Kidney glomerular epithelial cell (primary cell): ENCODE measurements around the gene SPARC.
"Not testable (repeated sequence)": the region's sequence is repeated elsewhere in the genome, so short reads cannot be mapped to it uniquely, and the experiment has no call there.

Experiments
- DNase-seq: peaks from one replicate; lab custom pipeline; 2025; lab: John Stamatoyannopoulos, UW

The SPARC gene

DNA sequence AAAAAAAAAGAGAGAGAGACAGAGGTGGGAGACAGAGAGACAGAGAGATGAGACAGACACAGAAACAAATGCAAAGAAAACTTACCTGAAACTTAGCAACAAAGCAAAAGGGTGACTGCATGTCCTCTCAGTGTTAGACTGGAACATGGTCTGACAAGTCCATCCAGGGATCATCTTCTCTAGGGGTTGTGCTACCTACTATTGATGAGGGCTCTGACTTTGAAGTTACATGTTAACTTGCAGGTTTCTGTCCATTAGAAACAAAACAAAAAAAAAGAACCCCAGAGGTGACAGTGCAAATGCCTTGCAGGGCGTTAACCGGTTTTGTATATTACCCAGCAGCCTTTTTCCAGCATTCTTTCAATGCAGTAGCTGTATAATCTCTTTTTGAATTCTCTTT, 13.6 kb upstream of the SPARC start:
- DNase-seq = no peak

DNA sequence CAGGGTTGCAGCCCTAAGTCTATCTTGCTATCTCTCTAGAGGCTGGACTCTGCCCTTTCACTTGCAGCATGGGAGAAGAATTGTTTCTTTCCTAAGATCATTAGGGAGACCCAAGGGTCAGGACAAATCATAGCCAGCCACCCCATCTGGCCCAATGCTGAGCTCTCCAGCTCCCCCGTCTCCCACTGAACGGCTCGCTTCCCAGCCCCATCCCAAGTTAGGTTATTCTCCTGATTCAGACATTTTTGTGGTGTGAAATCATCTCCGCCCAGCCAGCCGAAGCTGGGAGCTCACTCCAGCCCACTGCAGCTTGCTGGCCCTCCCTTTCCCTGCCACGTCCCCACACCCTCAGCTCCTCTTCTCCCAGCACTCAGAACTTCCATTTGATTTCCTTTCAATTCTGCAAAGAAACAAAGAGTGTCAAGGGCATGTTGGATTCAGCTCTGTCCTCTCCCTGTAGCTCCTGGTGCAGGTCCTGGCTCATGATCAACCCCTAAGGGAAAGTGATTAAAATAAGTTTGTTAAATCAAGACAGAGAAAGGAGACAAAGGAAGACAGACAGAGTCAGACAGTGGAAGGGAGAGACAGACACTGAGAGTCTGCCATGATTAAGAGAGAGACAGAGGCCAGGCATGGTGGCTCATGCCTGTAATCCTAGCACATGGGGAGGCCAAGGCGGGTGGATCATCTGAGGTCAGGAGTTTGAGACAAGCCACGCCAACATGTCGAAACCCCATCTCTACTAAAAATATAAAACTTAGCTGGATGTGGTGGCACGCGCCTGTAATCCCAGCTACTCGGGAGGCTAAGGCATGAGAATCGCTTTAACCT, 12.6 kb upstream of the SPARC start:
- DNase-seq = peak; percentile 99

DNA sequence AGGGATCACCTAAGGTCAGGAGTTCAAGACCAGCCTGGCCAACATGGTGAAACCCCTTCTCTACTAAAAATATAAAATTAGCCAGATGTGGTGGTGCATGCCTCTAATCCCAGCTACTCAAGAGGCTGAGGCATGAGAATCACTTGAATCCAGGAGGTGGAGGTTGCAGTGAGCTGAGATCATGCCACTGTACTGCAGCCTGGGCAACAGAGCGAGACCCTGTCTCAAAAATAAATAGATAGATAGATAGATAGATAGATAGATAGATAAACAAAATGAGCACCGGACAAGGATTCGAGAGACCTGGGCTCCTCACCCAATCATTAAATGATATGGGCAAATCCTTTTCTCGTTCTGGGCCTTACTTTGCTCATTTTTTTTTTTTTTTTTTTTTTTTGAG, 11.4 kb upstream of the SPARC start:
- DNase-seq = not testable (repeated sequence)

DNA sequence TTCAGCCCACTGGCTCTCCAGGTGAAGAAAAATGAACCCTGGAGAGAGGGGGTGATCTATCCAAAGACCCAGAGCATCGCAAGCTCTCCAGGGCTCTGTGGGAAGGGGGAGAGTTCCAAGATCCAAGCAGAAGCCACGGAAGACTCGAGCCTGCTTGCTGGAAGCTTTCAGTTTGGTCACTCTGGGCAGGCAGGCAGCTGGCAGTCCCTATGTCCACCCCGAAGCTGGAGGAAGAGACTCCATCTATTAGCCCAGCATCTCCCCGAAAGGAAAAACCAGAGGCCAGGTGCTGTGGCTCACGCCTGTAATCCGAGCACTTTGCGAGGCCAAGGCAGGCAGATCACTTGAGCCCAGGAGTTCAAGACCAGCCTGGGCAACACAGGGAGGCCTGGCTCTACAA, 10.7 kb upstream of the SPARC start:
- DNase-seq = no peak

DNA sequence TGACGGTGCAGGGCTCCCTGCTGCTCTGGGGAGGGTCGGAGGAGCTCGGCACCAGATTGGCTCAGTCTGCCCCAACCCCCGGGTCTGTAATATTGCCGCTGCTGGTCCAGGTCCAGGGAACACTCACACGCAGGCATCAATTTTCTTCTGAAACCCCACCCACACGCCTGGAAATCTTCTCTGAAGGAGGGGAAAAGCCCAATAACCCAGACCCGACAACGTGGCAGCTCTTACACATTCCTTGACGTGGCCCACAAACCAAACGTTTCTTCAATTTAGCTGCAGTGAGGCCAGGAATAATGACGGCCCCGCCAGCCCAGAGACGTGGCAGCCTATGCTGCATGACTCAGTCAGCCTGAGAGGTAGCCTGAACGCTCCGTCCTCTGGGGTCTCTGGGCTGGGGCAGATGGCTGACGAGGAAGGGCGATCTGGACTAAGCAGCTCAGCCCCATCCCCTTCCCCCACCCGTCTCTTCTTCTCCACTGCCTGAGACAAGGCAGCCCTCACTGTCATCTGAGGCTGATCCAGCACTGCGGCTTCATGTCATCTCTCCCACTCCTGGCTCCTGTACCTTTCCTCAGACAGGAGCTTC, 9.9 kb upstream of the SPARC start:
- DNase-seq = peak; percentile 69

DNA sequence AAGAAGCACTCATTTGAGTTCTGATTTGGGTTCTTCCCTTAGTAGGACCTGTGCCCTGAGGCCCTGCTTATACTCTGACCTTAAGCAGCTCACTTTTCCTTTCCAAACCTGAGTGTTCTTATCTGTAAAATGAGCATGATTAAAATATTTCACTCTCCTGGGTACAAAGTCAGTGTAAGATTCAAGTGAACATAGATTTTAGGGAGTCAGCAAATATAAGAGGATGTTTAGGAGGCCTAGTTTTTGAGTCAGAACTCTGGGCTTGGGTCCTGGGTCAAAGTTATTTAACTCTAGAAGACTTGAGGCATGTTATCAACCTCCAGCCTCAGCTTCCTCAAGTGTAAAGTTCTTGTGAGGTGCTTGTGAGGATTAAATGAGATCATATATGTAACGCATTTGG, 8.7 kb upstream of the SPARC start:
- DNase-seq = no peak

DNA sequence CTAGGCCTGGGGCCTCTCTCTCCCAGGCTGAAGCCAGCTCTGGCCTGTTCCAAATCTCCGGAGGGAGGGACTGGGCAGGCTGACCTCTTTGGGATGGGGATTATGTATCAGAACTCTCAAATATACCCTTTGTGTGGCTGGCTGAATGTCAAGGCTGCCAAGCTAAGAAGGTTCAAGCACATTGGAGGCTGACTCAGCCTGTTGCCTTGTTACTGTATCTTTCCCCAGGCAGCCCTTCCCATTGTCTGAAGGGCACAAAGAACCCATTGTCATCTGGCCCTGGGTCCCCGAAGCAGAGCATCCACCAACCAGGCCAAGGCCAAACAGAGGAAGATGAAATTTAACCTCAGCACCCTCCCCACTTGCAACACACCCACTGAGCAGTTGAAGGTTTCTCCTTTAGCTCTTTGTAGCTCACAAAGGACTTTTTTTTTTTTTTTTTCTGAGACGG, 7.3 kb upstream of the SPARC start:
- DNase-seq = no peak

DNA sequence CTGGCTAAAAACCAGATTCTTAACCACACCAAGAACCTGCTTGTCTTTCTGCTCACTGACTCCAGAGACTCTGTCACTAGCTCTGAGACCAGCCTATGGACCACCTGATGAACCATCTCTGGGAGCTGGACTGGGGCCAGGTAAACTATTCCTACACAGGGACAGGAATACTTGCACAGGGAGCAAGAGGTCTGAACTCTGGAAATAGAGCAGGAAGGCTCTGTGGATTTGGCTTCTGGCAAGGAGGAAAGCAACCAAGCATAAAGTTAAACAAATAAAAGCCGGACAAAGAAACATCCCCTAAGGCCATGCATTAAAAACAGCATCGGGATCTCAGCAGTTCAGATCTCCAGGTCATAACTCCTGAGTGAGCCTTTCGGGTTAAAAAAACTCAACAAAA, 5.6 kb upstream of the SPARC start:
- DNase-seq = peak; percentile 45

DNA sequence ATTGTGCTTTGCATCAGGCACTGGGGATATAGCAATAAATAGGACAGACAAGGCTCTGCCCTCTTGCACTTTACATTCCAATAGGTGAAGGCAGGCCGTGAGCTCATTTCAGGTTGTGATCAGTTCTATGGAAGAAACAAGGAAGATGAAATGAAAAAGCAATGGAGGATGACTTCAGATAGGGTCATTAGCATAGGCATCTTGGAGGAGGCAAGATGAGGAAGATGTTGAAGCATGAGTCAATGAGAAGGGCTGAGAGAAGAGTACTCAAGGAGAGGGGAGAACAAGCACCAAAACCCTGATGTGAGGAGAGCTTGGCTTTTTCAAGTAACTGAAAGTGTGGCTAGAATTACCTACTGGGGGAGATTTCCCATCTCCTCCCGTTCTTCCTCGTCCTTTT, 5.0 kb upstream of the SPARC start:
- peak; percentile 61 for DNase-seq

DNA sequence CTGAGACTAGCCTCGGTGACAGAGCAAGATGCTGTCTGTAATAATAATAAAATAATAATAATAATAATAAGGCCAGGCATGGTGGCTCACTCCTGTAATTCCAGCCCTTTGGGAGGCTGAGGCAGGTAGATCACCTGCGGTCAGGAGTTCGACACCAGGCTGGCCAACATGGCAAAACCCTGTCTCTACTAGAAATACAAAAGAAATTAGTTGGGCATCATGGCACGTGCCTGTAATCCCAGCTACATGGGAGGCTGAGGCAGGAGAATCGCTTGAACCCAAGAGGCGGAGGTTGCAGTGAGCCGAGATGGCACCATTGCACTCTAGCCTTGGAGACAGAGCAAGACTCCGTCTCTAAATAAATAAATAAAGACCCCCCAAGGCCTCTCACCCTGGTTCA, 2.9 kb upstream of the SPARC start:
- not testable (repeated sequence) for DNase-seq

DNA sequence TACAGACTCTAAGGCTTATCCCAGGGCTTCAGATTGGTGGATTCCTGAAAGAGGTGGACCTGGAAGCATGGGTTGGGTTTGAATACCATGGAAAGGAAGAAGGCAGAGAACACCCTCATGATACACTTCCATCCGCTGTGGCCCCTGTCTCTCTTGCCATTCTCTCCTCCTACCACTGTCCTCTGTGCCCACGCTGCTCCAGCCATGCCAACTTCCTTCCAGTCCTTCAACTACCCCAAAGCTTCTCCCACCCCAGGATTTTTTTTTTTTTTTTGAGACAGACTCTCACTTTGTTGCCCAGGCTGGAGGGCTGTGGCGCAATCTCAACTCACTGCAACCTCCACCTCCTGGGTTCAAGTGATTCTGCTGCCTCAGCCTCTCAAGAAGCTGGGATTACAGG, 1.7 kb upstream of the SPARC start:
- no peak for DNase-seq

DNA sequence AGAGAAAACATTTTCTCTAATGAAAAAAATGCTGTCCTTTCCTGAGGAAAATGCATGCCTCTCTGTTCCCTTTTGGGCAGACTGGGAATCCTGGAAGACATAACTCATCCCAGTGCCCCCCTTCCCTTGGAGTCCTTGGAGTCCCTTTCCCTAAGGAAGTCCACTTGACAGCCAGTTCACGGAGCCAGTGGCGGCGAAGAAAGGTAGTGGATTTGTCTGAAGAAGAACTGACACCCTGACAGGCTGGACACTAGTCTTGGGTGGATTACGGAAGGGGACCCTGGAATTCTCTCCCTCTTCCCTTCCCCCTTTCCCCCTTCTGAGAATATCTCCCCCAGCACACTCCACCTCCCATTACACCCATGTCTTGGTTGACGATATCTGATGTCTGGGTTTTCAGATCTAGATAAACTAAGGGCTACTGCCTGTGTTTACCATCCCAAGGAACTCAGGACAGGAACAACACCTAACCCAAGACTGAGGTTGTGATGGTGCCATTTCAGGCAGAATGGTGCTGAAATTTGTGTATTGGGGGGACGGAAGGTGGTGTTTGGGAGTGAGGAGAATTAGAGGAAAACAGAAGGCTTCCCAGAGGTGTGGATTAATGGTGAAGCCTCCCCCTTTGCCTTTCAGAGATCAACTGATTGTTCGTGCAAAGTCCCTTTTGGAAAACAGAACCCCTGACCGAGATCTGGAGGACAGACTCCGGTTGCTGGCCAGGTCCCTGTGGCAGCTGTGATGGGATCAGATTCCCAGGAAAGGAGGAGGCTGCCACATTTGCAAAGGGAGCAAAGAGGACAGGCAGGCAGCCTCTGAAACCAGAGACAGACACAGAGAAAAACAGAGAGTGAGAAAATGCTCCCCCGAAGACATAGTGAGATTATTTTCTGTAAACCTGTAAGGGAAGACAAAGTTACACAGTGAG, 704 bp downstream of the SPARC start:
- DNase-seq = no peak

DNA sequence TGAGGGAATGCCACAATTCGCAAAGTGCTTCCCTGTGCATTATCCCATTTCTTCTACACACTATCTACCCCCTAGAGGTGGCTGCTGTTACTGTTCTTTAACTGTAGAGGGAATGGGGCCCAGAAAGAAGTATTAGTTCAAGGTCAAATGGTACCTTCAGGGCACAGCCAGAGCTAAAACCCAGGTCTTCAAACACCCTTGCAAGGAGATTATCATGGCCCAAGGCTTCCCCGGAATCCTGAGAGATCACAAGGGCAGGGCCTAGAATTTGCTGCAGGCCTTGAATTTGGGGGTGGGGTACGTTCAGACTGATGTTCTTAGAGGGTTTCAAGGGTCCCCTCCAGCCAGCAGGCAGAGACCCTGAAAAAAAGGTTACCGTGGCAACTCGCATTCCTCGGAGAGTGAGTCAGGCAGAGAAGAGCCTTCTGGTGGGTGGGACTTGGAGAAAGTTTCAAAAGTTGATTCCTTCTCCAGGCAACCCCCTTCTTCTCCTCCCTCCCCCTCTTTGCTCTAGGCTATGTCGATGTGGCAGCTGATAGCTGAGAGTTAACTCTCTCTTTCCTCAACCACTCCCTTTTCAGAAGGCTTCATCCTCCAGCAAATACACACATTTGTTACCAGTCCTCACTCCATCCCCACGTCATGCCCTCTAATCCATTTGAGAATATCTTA, 1.9 kb downstream of the SPARC start:
- peak; percentile 87 for DNase-seq

DNA sequence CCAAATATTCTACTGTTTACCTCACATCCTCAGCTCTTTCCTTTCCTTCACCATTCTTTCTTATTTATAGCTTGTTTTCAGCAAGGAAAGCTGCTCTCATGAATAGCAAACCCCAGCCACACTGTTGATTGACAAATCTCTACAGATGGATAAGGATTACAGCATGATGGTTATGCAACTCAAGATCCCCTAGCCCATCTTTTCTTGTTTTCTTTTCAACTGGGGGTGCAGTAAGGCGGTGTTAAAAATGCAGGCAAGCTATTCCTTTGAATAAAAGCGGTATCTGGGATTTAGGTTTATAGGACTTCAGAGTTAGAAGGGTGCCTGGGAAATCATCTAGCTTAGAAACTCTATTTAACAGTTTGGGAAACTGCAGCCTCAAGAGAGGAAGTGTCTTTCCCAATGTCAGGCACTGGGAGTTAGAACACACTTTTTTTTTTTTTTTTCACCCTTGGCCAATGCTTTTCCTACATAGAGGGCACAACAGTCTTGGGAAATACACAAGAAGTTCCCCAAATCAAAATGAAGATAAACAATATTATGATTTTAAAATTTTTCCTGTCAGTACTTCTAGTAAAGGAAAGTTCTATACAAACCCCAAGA, 2.6 kb downstream of the SPARC start:
- no peak for DNase-seq

DNA sequence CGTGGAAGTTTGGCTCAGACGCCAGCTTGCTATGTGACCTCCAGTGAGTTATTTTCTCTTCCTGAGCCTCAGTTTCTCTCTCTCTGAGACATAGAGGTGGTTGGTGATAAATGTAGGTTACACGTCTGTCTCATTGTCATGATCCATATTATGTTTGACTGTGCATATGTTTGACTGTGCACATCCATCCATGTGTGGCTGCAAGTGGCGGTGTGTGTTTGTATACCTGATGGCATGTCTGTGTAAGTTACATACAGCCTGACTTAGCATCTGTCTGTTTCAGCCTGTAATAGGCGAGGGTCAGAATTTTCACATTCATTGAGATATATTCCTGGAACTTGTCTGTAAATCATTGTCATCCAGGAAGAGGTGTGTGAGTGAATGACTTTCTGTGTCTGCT, 3.3 kb downstream of the SPARC start:
- no peak for DNase-seq

DNA sequence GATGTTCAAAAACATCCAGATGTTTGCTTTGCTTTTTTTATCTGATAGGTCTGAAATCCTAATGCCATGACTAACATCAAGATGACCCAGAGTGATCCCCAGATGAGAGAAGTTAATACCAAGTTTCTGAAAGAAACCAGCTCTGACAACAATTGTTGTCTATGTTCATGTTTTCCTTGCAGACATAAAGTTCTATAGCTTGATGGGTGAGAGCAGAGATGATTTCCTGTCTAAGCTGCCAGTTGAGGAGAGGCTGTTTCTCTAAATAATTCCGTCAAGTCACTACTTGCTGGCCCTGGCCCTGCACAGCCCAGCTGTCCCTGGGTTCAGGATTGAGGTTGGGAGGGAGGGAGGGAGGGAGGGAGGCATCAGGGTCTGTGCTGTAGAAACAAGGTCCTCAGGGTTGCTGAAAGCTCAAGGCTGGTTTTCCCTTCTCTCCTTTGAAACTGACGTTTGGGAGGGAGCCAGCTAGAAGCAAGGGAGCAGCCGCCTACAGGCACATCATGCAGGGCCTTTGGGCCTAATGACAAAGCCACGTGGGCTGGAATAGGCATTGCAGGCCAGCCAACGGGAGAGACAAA, 3.9 kb downstream of the SPARC start:
- no peak for DNase-seq

DNA sequence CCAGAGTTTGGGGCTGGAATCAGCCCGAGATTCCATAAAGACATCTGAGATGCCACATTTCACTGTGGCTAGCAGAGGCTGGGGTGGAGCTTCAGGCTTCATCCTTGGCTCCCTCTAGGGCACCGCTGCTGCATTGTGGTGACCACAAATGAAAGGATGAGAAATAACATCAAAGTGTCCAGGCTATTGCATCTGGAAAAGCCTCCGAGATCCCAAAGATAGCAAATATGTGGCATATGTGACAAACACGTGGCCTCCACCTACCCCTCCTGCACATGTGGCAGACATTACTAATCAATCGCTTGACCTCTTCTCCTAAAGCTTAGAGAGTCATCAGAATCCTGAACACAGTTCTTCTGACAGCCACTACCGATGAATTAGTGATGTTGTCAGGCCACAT, 4.5 kb downstream of the SPARC start:
- DNase-seq = no peak

DNA sequence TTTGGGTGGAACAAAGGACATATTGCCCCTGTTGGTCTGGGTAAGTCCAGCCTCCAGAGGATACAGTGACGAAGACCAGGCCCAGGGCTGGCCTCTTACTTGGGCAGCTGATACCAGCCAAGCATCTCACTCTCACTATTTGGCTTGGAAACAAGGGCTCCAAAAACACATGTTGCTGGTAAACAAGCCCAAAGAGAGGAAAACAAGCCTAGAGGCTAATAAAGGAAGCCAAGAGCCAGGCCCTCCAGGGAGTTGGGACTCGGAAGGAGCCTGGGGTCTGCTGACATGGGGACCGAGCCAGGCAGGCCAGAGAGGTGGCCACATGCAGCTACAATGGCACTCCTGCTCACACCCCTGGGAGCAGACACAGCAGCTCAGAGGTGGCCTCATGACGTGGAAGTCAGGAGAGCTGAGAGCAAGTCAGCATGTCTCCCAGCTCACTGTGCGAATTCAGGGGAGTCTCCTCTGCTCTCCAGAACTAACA, 5.7 kb downstream of the SPARC start:
- no peak for DNase-seq

DNA sequence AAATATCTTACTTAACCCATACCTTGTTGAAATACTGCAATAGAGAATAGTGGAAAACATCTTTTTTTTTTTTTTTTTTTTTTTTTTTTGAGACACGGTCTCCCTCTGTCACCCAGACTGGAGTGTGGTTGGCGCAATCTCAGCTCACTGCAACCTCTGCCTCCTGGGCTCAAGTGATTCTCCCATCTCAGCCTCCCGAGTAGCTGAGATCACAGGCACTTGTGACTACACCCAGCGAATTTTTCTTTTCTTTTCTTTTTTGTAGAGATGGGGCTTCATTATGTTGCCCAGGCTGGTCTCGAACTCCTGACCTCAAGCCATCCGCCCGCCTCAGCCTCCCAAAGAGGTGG, 6.6 kb downstream of the SPARC start:
- not testable (repeated sequence) for DNase-seq

DNA sequence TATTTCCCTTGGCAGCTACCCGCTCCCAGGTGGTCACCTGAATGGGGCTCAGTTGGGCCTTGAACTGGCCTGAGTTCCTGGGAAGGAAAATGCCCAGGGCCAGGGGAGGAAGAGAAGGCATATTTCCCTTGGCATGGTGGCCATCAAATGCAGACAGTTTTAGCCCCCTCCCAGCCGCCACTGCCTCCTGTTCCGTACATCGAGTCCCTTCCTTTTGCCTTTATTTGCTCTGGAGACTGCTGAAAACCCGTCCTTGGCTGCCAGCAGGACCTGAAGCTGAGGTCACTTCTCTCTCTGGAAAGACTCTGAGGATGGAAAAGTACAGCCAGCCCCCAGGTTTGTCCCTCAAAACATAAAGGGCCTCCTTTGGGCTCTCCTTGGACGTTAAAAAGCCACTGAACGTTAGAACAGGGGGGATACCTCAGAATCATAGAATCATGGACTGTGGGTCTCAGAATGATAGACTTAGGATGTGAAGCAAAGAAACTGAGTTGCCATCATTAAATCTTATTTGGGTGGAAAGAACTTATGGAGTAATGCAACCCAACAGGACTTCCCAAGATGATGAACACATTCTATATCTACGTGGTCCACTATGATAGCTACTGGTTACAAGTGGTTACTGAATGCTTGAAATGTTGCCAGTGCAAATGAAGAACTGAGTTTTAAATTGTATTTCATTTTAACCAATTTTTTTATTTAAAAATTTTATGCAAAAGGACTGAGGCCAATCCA, 7.1 kb downstream of the SPARC start:
- DNase-seq = no peak

DNA sequence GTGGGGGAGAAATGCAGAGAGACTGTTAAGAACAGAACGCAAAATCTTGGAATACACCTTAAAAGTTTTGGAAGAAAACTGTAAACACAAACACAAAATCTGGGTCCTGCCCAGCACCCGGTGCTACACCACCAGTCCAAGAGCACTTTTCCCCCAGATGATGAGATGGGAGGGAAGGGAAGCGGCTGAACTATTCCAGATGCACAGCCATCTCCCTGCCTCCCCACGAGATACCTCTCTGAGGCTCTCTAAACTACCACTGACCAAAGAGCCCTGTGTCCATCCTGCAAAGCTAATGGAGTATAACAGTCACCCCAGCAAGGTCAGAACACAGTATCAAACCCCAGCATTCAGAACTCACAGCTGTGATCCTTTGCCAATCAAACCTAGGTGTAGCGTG, 8.0 kb downstream of the SPARC start:
- no peak for DNase-seq
